NOMO-1 treated with dmso at 0.1 percent for 144 hours (cell line): ENCODE results near the gene CELSR3.

Experiments
- DNase-seq: peaks from one replicate; lab custom pipeline; 2025; ENCODE audit not compliant: unreplicated experiment; lab: John Stamatoyannopoulos, UW

CELSR3 gene

DNA sequence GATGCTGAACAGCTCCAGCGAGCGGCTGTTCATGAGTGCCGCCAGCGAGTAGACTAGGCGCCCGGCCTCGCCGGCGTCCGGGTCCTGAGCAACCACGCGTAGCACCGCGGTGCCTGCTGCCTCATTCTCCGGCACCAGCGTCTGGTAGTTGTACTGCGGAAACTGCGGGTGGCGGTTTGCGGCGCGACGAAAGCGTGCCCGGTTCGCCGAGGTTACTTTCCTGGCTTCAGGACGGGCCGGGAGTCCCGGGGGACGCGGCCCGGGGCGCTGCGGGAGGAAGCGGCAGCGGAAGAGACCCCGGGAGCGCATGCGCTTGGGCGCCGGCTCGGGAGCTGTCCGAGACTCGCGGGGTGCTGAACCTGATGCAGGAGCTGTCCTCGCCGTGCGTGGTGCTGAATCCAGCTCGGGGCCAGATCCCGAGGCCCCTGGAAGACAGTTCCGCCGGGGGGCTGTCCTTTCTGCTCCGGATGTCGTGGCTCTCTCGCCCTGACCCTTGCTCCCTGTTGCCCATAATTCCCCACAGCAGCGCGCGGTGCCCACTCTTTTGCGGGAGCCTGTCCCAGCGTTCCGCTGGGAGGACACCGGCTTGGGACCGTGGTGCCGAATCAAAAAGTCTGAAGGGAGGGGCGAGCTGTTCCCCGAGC lies 1.1 kb downstream of the CELSR3 start:
- DNase-seq = peak; percentile 23

DNA sequence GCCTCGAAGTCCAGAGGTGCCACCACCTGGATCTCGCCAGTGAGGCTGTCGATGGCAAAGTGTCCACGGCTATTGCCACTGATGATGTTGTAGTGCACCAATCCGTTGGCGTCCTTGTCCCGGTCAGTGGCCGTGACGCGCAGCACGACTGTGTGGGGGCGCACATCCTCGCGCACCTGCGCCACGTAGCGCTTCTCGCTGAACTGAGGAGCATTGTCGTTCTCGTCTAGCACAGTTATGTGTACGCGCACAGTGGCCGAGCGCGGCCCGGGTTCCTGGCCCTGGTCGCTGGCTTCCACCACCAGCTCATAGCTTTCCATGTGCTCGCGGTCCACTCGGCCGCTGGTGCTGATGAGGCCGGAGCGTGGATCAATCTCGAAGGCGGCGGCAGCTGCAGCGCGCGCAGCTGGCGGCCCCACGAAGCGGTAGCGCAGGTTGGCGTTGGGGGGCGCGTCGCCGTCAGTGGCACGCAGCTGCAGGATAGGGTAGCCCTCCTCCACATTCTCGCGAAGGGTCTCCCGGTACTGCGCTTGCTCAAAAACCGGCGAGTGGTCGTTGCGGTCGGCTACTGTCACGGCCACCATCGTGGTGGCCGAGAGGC lies 1.8 kb downstream of the CELSR3 start:
- no peak for DNase-seq

- DNase-seq = peak; percentile 30
Measured at GRCh38 chr3:48656841-48657281, 5.8 kb downstream of the CELSR3 start.

DNA sequence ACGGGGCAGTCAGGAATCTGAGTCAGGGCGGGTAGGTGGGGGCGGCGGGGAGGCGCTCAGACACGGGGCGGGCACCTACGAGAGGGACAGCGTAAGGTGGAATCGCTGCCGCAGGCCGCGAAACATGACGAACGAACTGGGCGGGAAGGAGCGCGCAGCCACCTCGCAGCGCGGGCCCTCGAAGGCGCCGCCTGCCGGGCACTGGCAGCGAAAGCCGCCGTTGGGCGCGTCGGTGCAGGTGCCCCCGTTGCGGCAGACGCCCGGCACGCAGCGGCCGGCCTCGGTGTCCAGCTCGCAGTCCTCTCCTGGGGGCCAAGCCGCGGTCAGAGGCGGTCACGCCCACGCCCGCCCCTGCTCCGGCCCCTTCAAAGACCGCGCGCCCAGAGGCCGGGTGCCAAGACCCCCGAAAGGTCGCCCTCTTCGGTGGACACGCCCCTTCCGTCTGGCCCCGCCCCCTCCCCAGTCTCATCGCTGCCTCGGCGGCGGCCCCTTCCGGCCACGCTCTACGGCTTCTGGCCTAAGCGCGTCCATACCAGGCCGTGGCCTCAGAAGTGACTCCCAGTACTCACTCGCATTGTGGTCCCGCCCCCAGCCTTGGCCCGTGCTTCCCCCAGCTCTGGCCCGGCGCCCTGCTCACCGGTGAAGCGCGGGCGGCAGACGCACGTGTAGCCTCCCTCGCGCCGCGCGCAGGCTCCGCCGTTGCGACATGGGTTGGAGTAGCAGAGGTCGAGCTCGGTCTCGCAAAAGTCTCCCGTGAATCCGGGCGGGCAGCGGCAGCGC lies 6.4 kb downstream of the CELSR3 start:
- DNase-seq = peak; percentile 83

- no peak for DNase-seq
Measured at GRCh38 chr3:48655606-48656005, 7.1 kb downstream of the CELSR3 start.

DNA sequence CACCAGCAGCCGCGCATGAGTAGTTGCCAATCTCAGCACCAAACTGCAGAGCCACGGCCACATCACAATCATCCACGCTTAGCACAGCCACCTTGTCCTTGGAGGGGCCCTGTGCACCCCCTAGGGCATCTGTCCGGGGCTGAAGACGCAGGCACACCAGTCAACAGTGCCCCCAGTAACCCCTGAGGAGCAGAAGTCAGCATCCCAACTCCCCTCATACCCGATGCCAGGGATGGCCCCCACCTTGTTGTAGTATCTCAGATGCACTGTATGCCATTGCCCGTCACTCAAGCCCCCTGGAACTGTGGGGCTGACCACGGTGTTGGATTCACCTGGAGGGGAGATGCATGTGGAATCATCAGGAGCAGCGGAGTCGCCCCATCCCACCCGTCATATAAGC lies 7.6 kb downstream of the CELSR3 start:
- no peak for DNase-seq

DNA sequence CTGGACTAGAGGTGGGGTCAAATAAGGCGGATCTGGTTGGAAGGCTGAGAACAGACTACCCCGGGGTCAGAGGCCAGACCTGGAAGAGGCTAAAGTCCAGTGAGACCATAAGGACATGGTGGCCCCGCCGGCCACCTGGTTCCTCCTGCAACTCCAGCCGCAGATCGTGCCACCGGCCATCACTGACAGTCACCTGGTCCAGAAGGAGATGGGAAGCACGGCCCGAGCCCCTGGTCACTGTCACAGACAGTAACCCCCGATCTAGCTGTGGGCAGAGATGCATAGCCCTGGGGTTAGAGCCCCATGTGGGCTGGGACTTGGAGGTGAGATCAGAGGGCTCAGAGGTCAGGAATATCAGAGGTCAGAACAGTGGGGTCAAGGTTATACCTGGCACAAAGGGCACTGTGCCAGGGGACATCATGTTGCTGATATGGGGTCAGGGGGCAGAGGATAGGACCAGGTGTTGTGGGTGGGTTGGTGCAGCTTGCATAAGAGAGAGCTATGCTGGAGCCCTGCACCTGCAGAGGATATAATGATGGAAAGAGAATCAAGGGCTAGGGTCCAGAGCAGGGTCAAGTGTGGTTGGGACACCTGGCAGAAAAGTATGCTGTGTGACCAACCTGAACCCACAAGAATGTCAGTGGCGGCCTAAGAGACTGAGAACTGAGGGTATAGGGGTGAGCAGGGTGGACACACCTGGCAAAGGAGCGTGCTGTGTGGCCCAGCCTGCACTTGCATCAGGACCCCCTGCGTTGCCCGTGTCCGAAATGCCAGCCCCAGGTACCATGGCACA lies 9.6 kb downstream of the CELSR3 start:
- DNase-seq = no peak

DNA sequence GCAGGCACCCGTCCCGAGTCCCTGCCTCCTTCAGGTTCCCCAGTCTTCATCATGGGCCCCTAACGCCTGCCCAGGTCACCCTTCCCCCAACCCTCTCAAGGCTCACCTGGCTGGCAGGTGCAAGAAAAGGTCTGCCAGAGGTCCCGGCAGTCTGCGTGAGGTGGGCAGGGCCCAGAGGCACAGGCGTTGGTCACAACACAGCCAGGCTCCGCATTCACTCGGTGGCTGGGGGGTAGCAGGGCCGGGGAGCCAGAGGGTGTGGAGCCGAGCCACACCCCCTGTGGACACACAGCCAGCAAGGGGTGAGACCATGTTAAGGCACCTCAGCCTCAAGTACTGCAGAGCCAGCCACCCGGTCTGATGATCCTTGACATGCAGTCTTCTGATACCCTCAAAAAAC lies 10.9 kb downstream of the CELSR3 start:
- DNase-seq = no peak

DNA sequence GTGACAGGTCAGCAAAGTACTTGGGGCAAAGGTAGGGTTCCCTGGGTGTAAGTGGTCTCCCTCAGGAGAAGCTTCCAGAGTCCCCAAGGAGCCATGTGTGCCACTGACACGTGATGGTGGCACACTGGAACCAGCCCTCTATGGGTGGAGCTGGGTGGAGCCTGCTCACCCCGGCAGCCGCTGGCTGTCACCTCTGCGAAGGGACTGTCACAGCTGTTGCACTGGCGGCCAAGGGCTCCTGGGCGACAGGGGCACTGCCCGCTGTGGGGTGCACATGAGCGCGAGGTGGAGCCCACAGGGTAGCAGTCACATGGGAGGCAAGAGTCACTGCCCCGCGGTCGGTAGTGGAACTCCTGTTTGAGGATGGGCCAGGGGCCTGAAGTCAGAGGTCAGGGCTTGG lies 12.0 kb downstream of the CELSR3 start:
- no peak for DNase-seq

DNA sequence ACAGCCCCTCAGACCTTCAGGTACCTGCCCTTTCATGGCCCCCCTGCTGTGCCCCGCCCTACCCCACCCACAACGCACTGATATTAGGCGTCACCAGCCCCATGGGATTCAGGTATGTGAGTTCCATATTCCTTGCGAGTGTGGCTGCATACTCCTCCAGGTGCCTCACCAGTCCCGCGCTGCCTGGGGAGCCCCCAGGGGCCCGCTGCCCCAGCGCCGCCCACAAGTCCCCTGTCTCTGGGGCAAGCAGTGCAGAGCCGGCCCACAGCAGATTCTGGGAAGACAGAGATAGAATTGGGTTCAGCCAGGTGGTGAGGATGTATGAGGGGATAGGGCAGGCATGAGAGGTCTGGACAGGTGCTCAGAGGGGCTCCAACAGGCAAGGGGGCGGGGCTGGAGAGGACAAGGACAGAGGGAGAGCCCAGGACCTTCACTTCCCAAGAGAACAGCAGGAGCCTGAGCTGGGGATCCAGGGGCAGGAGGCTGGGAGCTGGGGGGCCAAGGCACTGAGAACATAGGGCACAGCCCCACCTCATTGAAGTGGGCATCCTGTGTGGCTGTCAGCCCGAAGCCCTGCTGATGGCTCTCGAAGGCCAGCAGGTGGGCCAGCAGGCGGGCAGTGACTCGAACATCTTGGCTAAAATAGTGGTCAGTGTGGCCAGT lies 14.4 kb downstream of the CELSR3 start:
- no peak for DNase-seq

DNA sequence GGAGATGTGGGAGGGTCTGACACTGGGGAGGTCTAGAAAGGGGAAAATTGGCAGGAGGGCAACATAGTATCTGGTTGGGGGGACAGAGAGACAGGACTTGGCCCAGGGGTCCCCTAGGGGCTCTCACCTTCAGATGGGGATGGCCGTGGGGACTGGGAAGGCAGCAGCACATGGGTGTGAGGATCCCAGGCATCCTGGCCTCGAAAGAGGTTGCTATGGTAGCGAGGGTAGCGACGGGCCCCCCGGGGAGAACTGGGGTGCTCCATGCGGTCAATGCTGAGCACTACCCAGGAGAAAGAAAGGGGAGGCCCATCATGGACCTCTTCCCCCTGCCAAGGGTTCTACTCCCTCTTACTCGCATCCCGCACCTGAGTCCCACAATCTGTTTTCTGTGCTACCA lies 15.0 kb downstream of the CELSR3 start:
- no peak for DNase-seq

DNA sequence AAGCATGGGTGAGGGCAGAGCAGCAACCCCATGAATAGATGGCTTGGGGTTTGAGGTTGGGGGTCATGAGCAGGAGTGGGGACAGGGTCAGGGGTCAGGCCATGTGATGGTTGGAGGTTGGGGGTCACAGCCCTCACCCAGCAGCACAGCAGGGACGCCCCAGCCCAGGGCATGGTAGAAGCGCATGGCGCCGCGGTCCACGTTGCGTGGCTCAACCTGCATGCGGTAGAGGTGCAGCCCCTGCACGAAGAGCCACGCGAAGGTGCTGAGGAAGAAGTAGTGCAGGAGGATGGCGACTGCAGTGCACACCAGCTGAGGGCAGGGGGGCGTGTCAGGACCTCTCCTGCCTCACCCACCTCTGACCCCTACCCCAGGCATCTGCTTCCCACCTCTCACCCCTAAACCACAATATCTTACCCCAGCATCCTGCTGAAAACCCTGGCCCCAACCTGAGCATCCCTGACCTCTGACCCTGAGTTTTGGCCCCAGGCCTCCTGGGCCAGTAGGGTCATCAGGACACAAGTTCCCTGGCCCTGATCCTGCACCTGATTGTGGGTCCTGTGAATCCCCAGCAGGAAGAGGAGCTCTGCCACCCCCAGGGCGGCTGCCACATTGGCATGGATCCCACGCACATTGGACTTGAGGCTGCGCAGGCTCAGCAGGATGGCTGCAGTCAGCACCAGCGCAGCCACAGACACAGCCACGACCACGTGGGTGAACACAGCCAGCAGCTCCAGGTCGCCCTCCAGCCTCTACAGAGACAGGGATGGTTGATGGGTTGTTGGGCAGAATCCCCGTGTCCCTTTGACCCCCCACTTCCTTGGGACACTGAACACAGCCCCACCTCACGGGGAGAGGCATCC lies 17.6 kb downstream of the CELSR3 start:
- no peak for DNase-seq

DNA sequence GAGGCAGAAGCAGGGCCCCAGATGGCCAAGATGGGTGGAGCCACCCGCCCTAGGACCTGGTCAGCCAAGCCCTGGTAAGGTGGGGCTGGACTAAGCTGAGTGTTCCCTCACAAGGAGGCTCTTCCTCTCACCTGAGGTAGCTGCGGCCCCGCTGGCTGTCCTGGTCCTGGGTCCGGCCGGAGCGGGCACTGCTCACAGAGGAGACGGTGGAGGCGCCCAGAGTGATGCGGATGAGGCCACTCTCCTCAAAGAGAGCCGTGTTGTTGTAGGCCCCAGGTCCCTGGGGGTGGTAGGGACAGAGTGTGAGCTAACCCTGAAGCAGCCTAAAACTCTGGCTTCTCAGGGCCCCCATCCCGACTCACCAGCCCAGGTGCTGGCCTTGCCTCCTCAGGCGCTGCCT lies 20.1 kb downstream of the CELSR3 start:
- no peak for DNase-seq

- no peak for DNase-seq
Measured at GRCh38 chr3:48641396-48641795, 21.3 kb downstream of the CELSR3 start.

DNA sequence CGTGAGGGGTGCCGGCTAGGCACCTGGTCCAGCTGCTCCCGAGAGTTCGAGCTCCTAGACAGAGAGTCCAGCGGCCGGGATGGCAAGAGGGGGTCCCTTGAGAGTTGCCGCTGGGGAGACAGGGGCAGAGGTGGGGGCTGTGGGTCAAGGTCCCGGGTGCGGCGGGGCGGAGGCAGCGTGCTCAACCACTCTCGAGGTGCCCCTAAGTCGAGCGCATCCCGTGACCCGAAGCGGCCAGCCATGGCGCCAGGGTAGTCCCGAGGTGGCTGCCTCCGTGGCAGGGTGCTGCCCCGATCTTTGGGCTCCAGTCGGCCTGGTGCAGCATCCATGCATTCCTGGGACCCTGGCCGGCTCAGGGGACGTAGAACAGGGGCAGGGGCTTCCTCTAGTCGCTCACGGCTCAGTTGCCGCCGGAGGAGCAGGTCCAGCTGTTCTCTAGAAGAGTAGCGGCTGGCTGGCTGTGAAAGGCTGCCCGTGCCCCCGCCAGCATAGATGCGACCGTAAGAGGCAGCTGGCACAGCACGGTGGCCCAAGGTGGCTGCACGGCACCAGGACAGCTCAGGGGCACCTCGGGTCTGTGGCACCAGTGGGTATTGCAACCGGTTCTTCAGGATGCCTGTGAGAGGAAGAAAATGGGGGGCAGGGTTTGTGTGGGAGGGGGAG lies 22.6 kb downstream of the CELSR3 start:
- no peak for DNase-seq

DNA sequence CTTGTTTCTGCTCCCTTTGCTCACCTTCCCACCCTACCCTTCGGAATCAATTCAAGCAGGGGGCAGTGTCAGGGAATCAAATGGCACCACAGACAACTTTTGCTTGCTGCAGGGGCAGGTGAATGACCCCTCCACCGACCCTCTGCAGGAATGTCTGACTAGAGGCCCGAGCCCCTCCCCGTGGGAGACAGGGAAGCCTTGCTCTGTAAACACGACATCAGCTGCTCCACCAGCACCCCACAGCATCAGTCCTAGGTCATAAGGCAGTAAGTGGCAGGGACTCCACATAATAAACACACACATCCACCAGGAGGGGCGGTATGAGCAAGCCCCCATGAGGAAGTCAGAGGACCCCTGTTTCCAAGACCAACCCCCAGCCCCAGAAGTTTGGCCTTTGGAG lies 25.4 kb downstream of the CELSR3 start:
- no peak for DNase-seq

DNA sequence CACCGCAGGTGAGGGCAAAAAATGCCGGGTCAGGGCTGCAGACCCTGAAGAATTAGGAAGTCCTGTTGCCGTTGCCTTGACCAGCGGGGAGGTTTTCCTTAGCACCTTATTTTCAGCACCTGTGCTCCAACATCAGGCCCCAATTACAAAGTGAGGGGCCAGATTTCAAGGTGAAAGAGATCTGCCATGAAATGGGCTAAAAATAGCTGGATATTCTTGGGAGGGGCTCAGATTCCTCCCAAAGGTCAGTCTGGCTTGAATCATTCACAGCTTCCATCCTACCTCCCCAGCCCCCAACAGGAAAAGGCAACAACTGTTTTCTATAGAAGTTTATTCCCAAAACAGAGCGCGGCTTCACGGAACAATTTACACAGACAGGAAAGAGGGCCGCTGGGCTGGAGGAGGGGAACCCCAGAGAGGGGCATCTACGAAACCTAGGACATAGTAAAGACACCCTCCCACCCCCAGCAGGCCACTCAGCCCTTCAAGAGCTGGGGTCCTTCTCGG lies 26.5 kb downstream of the CELSR3 start:
- DNase-seq = no peak

GRCh38 chr3:48635222-48636021 lies 27.3 kb downstream of the CELSR3 start, which contains the start of gene SLC26A6:
TSS of gene SLC26A6 (minus strand) at chr3:48635461. CDS start at chr3:48635393, 68 bp downstream.
- DNase-seq = peak; percentile 93
